ENCODE measurements around the gene EPHX1.

GRCh38 chr1:225838793-225839192 lies 28.9 kb downstream of the EPHX1 start:
- TF ChIP-seq POLR2AphosphoS5 (IDR thresholded peaks at IDR 0.05) (no peak), CTCF (IDR thresholded peaks at IDR 0.05) (no peak), POLR2A (IDR thresholded peaks at IDR 0.05) (no peak)

All from upper lobe of left lung (tissue), 4 donors.